Ectodermal cell (in vitro differentiated cells): Measurements from ENCODE around the gene SLC9A3.

Experiments used
- H3K27ac ChIP-seq: 2 replicates; pipeline ENCODE4 v1.7.0; 2013; ENCODE audit warnings: mild to moderate bottlenecking, low read depth, low read length; ENCODE audit not compliant: insufficient read depth, poor library complexity, severe bottlenecking
- H3K27me3 ChIP-seq: 2 replicates; pipeline ENCODE4 v1.7.0; 2013; ENCODE audit warnings: mild to moderate bottlenecking, low read length; ENCODE audit not compliant: insufficient read depth, control insufficient read depth, poor library complexity, severe bottlenecking
- H3K36me3 ChIP-seq: one replicate; pipeline ENCODE4 v1.7.0; 2013; ENCODE audit warnings: low read length; ENCODE audit not compliant: control insufficient read depth, insufficient read depth
- H3K4me1 ChIP-seq: one replicate; pipeline ENCODE4 v1.7.0; 2013; ENCODE audit warnings: low read length; ENCODE audit not compliant: control insufficient read depth, insufficient read depth
- H3K4me3 ChIP-seq: 2 replicates; pipeline ENCODE4 v1.7.0; 2013; ENCODE audit warnings: low read depth, low read length, control low read depth; ENCODE audit not compliant: insufficient read depth
- H3K9me3 ChIP-seq: 2 replicates; pipeline ENCODE4 v1.7.0; 2013; ENCODE audit warnings: mild to moderate bottlenecking, low read length, moderate library complexity; ENCODE audit not compliant: control insufficient read depth
- WGBS, 2 experiments: methylation state at CpG; one replicate each; pipeline ENCODE4 v1.1.7; 2013; ENCODE audit warnings: missing lambda C conversion rate in 2 of 2; 5-methylcytosine and 5-hydroxymethylcytosine counted together

Gene SLC9A3

GRCh38 chr5:505951-506525, 18.2 kb downstream of the SLC9A3 start:
- no peaks in the 10 kb centered on the region for H3K36me3 ChIP-seq
- H3K4me1 ChIP-seq = no peaks in the 10 kb centered on the region
- no peaks in the 10 kb centered on the region for H3K9me3 ChIP-seq
- peaks cover 3% of the 10 kb centered on the region for H3K27me3 ChIP-seq
- WGBS, 2 experiments = 78 to 80% methylated on average over 30 of the region's 30 CpGs
- H3K27ac ChIP-seq = no peak overlapping the region
- H3K4me3 ChIP-seq = no peak overlapping the region

DNA sequence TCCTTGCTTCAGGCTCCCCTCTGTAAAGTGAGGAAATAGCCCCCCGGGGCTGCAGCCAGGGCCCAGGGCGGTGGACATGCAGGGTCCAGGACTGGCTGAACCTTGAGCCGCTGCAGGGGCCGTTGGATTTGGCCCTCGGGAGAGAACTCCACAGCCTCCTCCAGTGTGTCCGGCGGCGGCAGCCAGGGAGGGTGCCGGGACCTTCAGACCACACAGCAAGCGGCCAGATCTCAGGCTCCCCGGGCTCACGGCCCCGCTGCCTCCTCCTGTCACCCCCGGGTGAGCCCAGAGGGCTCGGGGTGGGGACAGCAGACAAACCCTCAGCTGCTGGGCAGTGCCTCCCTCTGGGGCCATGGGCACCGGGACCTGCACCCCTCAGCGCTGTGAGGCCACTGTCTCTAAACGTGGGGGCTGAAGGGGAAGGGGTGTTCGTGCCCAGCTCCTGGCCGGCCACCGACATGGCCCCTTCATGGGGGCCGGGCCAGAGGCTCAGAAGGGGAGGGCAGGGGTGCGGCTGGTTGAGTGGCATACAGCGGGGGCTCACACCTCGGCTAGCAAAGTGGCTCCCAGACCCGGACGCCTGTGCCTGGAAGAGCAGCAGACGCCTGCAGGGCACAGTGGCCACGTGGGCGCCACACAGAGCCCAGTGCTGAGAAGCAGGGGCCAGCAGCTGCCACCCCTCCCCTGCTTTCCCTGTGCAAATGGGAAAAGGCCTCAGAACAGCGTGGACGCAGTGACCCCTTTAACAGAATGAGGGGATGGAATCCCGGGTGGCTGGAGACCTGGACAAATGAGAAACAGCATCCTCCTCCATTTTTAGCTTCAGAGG, 19.7 kb downstream of the SLC9A3 start:
- WGBS, 2 experiments = 82 to 84% methylated on average over 33 of the region's 33 CpGs
- Histone ChIP-seq H3K4me3 (no peak overlapping the region), H3K27me3 (peaks cover 3% of the 10 kb centered on the region), H3K27ac (no peak overlapping the region), H3K9me3 (no peaks in the 10 kb centered on the region), H3K4me1 (no peaks in the 10 kb centered on the region), H3K36me3 (no peaks in the 10 kb centered on the region)

DNA sequence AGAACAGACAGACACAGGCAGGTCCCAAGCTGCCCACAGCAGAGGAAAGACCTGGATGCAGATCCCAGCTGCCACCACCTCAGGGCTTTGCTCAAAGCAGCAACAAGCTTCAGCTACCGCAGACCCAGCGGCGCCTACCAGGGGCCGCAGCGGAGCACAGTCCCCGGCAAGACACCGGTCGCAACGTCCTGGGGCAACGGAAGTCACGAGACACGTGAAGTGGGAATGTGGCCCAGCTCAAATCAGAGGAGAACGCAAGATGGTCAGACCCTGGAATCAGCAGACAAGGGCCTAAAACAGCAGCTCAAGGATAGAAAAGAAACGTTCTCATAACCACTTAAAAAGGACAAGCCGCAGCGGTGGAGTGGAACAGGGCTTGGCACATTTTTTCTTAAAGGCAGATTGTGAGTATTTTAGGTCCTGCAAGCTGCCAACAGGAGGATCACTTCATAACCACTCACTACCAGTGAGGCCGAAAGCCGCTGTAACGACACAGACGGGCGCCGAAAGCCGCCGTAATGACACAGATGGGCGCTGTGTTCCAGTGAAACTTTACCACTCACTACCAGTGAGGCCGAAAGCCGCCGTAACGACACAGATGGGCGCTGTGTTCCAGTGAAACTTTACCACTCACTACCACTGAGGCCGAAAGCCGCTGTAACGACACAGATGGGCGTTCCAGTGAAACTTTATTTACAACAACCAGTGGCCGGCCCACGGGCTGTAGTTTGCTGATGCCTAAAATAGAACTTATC, 21.7 kb downstream of the SLC9A3 start:
- peaks cover 14% of the 10 kb centered on the region for H3K27me3 ChIP-seq
- no peaks in the 10 kb centered on the region for H3K36me3 ChIP-seq
- H3K4me1 ChIP-seq = no peaks in the 10 kb centered on the region
- WGBS, 2 experiments = 89% methylated on average over 36 of the region's 36 CpGs
- H3K9me3 ChIP-seq = no peaks in the 10 kb centered on the region
- no peak overlapping the region for H3K4me3 ChIP-seq
- no peak overlapping the region for H3K27ac ChIP-seq

DNA sequence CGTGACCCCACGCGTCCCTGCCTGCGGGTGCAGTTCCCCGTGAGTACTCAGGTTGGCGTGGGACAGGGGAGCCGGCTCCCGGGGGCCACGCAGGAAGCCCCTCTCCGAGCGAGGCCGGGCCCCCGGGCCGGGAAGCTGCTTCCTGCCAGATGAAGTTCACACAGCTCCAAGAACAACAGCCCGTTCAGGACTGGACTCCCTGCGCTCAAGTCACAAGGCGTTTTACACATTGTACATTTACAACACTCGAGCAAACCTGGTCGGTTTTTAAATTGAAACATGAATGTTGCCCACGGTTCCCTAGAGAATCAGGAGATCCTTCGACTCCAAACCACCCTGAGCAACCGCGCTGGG, 22.4 kb downstream of the SLC9A3 start:
- peaks cover 21% of the 10 kb centered on the region for H3K27me3 ChIP-seq
- no peak overlapping the region for H3K27ac ChIP-seq
- WGBS, 2 experiments = 94 to 95% methylated on average over 23 of the region's 23 CpGs
- no peaks in the 10 kb centered on the region for H3K4me1 ChIP-seq
- H3K4me3 ChIP-seq = no peak overlapping the region
- no peaks in the 10 kb centered on the region for H3K36me3 ChIP-seq
- no peaks in the 10 kb centered on the region for H3K9me3 ChIP-seq

GRCh38 chr5:501105-501830, 23.0 kb downstream of the SLC9A3 start:
- Histone ChIP-seq H3K27me3 (peaks cover 27% of the 10 kb centered on the region), H3K36me3 (no peaks in the 10 kb centered on the region), H3K27ac (no peak overlapping the region), H3K9me3 (no peaks in the 10 kb centered on the region), H3K4me3 (no peak overlapping the region), H3K4me1 (no peaks in the 10 kb centered on the region)
- WGBS, 2 experiments = 93 to 94% methylated on average over 41 of the region's 41 CpGs

DNA sequence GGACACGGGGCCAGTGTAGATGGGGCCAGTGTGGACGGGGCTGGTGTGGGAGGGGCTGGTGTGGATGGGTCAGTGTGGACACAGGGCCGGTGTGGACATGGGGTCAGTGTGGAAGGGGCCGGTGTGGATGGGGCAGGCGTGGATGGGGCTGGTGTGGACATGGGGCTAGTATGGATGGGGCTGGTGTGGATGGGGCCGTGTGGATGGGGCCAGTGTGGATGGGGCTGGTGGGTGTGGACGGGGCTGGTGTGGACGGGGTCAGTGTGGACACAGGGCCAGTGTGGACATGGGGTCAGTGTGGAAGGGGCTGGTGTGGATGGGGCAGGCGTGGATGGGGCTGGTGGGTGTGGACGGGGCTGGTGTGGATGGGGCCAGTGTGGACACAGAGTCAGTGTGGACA, 23.8 kb downstream of the SLC9A3 start:
- H3K27ac ChIP-seq = no peak overlapping the region
- H3K4me3 ChIP-seq = no peak overlapping the region
- no peaks in the 10 kb centered on the region for H3K4me1 ChIP-seq
- 94 to 95% methylated on average over 10 of the region's 10 CpGs for WGBS, 2 experiments
- no peaks in the 10 kb centered on the region for H3K9me3 ChIP-seq
- H3K36me3 ChIP-seq = no peaks in the 10 kb centered on the region
- peaks cover 34% of the 10 kb centered on the region for H3K27me3 ChIP-seq

DNA sequence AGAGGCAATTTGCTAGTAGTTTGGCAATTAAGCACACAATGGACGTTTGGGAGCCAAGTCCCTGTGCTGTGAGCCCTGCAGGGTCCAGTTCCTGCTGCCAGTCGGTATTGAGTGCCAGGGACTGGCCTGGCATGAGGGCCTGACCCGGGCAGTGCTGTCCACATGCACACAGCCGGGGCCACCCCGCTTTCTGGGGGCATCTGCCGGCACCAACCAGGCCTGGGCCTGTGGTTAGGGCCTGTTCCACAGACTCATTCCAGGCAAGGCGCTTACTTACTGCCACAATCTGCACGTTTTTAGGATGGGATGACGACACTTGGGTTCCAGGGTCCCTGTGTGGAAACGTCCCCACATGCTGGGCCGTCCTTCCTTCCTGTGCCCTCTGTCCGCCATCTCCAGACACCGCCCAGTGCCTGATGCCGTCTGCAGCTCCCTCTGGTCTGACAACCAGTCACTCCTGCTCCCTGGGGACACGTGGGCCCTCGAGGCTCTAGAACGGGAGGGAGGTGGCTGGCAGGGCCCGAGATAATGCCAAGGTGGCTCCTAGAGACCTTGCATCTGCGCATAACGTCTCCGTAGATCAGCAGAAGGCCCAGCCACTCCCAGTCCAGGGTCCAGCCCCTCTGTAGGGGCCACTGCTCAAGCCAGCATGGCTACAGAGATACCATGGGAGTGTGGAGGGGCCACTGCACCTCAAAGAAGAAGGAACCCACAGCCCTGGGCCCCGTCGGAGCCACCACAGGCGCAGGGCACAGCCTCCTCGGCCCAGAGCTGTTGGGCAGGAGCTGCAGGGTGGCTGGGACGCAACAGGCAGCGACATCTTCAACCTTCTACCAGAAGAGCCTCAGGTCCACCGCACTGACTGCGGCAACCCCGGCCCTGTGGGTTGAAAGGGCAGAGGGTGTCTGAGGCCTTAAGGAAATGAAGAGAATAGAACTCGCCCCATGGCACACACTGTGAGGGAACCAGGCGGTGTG, 24.7 kb downstream of the SLC9A3 start:
- no peak overlapping the region for H3K27ac ChIP-seq
- H3K36me3 ChIP-seq = no peaks in the 10 kb centered on the region
- H3K9me3 ChIP-seq = no peaks in the 10 kb centered on the region
- H3K4me3 ChIP-seq = no peak overlapping the region
- WGBS, 2 experiments = 92 to 93% methylated on average over 32 of the region's 32 CpGs
- no peaks in the 10 kb centered on the region for H3K4me1 ChIP-seq
- H3K27me3 ChIP-seq = peaks cover 41% of the 10 kb centered on the region

- 87 to 88% methylated on average over 40 of the region's 40 CpGs for WGBS, 2 experiments
- H3K27me3 ChIP-seq = peaks cover 54% of the 10 kb centered on the region
Measured at GRCh38 chr5:497871-498509, 26.3 kb downstream of the SLC9A3 start.

DNA sequence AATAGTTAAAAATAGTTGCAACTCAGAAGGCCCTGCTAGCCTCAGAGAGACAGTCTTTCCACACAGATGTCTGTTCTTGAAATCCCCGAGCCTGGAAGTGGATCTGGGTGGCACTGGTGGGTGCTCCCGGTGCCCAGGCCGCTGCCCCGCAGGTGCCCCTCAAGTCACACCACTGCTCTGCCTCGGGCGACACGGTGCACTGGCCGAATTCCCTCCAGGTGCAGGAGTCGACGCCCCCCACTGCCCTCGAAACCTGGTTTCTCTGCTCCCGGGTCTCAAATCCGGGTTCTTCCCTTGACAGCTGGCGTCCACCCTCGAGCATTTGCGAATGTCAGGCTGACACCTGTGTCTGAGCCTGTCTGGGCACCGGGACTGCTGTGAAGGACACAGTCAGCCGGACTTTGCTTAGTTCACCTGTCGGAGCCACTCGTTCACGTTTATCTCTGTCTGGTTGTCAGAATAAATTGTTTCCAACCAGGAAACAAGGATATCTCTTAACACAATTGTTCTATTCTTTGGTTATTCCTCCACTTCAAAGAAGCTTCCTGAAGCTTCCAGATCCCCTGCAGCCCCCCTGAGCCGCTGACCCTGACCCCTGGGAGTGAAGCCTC, 27.1 kb downstream of the SLC9A3 start:
- Histone ChIP-seq H3K4me3 (no peak overlapping the region), H3K9me3 (no peaks in the 10 kb centered on the region), H3K36me3 (no peaks in the 10 kb centered on the region), H3K27me3 (peaks cover 61% of the 10 kb centered on the region), H3K4me1 (peaks cover 7% of the 10 kb centered on the region), H3K27ac (no peak overlapping the region)
- WGBS, 2 experiments = 84 to 85% methylated on average over 22 of the region's 22 CpGs

More at GRCh38 chr5:497871-498509, 26.3 kb downstream of the SLC9A3 start:
- no peak overlapping the region for H3K4me3 ChIP-seq
- no peaks in the 10 kb centered on the region for H3K9me3 ChIP-seq
- peaks cover 4% of the 10 kb centered on the region for H3K4me1 ChIP-seq
- no peaks in the 10 kb centered on the region for H3K36me3 ChIP-seq
- H3K27ac ChIP-seq = no peak overlapping the region
